GM12892 (cell line): ENCODE results near the gene KCNIP1.

Experiments used
- DNase-seq: peaks from one replicate; pipeline ENCODE4 v3.0.0; 2011; ENCODE audit not compliant: insufficient read length
- FAIRE-seq: peaks from 2 replicates; lab custom pipeline; 2011; peaks lifted over from hg19 to GRCh38; lab: Jason Lieb, UNC
- POLR2A ChIP-seq: IDR thresholded peaks from 2 replicates; pipeline ENCODE4 v1.6.1; 2011; ENCODE audit warnings: low read depth, low read length, control low read depth
- POLR2AphosphoS5 ChIP-seq: IDR thresholded peaks from 2 replicates; pipeline ENCODE4 v1.6.1; 2011; ENCODE audit warnings: low read depth, low read length, control low read depth
- TAF1 ChIP-seq: IDR thresholded peaks from 2 replicates; pipeline ENCODE4 v1.6.1; 2011; ENCODE audit warnings: low read depth, mild to moderate bottlenecking, control low read depth, low read length, borderline replicate concordance

The KCNIP1 gene

GRCh38 chr5:170740551-170741205 lies 236.9 kb downstream of the KCNIP1 start:
- TF ChIP-seq POLR2A (no peak), TAF1 (no peak), POLR2AphosphoS5 (no peak)
- DNase-seq = no peak
- FAIRE-seq = no peak

GRCh38 chr5:170741801-170742200 lies 238.0 kb downstream of the KCNIP1 start:
- DNase-seq = no peak

GRCh38 chr5:170743876-170744212 lies 240.0 kb downstream of the KCNIP1 start:
- no peak for DNase-seq
- FAIRE-seq = no peak

More at GRCh38 chr5:170741801-170742200, 238.0 kb downstream of the KCNIP1 start:
- TF ChIP-seq POLR2AphosphoS5 (no peak), TAF1 (no peak), POLR2A (no peak)
- no peak for FAIRE-seq

GRCh38 chr5:170745481-170746071 lies 241.8 kb downstream of the KCNIP1 start:
- FAIRE-seq = no peak
- TF ChIP-seq POLR2AphosphoS5 = no peak
- TF ChIP-seq POLR2A = no peak
- TF ChIP-seq TAF1 = no peak
- no peak for DNase-seq

More at GRCh38 chr5:170743876-170744212, 240.0 kb downstream of the KCNIP1 start:
- TF ChIP-seq POLR2A (no peak), POLR2AphosphoS5 (no peak), TAF1 (no peak)

GRCh38 chr5:170746075-170746960 lies 242.5 kb downstream of the KCNIP1 start:
- FAIRE-seq (no peak), DNase-seq (no peak)
- TF ChIP-seq TAF1 (no peak), POLR2AphosphoS5 (no peak), POLR2A (no peak)

GRCh38 chr5:170746961-170747340 lies 243.1 kb downstream of the KCNIP1 start:
- DNase-seq (no peak), FAIRE-seq (no peak)
- TF ChIP-seq POLR2AphosphoS5 = no peak
- TF ChIP-seq POLR2A = no peak
- no peak for TF ChIP-seq TAF1

- no peak for FAIRE-seq
- DNase-seq = no peak
- TF ChIP-seq POLR2AphosphoS5 (no peak), POLR2A (no peak), TAF1 (no peak)
These were observed 243.5 kb downstream of the KCNIP1 start for GRCh38 chr5:170747357-170747756.

GRCh38 chr5:170747851-170748250 lies 244.0 kb downstream of the KCNIP1 start:
- DNase-seq (no peak), FAIRE-seq (no peak)

GRCh38 chr5:170748951-170749471 lies 245.2 kb downstream of the KCNIP1 start:
- no peak for DNase-seq
- FAIRE-seq = no peak
- TF ChIP-seq POLR2AphosphoS5 (no peak), POLR2A (no peak), TAF1 (no peak)

More at GRCh38 chr5:170747851-170748250, 244.0 kb downstream of the KCNIP1 start:
- no peak for TF ChIP-seq TAF1
- no peak for TF ChIP-seq POLR2A
- TF ChIP-seq POLR2AphosphoS5 = no peak

- no peak for DNase-seq
- TF ChIP-seq POLR2AphosphoS5 (no peak), TAF1 (no peak), POLR2A (no peak)
- FAIRE-seq = no peak
These were observed 246.2 kb downstream of the KCNIP1 start for GRCh38 chr5:170749911-170750431.

- no peak for FAIRE-seq
- TF ChIP-seq POLR2A = no peak
- no peak for TF ChIP-seq POLR2AphosphoS5
- TF ChIP-seq TAF1 = no peak
- no peak for DNase-seq
These were observed 247.0 kb downstream of the KCNIP1 start for GRCh38 chr5:170750791-170751190.

GRCh38 chr5:170751631-170752030 lies 247.8 kb downstream of the KCNIP1 start:
- TF ChIP-seq TAF1 (no peak), POLR2A (no peak), POLR2AphosphoS5 (no peak)
- DNase-seq (no peak), FAIRE-seq (no peak)
